Measurements from ENCODE around the gene DPP10.

DNA sequence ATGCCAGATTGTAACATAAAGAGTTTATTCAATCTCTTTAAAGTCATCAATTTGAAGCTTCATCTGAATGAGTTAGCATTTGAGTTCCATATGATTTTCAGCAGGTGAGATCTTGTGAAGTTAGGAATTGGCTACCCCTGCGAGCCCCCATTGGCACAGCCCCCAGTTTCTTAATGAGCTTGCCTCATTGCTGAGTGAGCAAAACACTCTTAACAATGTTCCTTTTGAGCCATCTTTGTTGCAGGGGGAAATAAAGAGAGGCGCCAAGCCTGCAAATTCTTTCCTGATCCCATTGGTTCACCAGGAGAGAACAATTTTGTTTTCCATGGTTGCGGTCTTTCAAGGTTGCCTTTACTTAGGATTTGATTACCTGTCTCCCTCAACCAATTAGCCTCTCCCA, 18.7 kb downstream of the DPP10 start:
- TF ChIP-seq, protein P1, sequence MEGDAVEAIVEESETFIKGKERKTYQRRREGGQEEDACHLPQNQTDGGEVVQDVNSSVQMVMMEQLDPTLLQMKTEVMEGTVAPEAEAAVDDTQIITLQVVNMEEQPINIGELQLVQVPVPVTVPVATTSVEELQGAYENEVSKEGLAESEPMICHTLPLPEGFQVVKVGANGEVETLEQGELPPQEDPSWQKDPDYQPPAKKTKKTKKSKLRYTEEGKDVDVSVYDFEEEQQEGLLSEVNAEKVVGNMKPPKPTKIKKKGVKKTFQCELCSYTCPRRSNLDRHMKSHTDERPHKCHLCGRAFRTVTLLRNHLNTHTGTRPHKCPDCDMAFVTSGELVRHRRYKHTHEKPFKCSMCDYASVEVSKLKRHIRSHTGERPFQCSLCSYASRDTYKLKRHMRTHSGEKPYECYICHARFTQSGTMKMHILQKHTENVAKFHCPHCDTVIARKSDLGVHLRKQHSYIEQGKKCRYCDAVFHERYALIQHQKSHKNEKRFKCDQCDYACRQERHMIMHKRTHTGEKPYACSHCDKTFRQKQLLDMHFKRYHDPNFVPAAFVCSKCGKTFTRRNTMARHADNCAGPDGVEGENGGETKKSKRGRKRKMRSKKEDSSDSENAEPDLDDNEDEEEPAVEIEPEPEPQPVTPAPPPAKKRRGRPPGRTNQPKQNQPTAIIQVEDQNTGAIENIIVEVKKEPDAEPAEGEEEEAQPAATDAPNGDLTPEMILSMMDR (IDR thresholded peaks at IDR 0.05): no peak
- TF ChIP-seq ZFX (IDR thresholded peaks at IDR 0.05; ENCODE audit: borderline replicate concordance): no peak

All from 22Rv1 (cell line).